Stimulated activated CD8-positive, alpha-beta memory T cell treated with anti-CD3 and anti-CD28 coated beads, Interleukin-4, amount 100 ng/mL, for 48 hours (primary cell): Measurements from ENCODE around the gene NAALADL2.
"Not testable (repeated sequence)": the region's sequence is repeated elsewhere in the genome, so short reads cannot be mapped to it uniquely, and the experiment has no call there.

Experiments used
- DNase-seq: peaks from one replicate; pipeline ENCODE4 v3.0.0-alpha.2; 2020

Gene NAALADL2

DNA sequence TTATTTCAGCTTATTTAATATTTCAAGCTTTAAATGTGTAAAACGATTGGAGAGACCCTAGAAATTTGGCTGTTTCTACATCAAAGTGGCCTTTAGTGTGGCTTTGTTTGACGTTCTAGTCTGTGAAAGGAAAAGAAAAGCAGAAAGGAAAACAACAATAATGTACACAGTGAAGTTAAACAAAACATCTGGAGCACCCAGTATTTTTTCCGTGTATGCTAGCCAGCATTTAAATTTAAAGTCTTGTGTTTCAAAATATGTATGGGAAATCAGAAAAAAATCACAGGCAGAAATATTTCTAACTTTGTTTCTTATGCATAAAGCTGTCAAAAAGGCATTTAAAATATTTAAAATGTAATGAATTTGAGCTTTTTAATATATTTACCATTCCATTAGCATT, 218.1 kb downstream of the NAALADL2 start:
- DNase-seq, result no peak

DNA sequence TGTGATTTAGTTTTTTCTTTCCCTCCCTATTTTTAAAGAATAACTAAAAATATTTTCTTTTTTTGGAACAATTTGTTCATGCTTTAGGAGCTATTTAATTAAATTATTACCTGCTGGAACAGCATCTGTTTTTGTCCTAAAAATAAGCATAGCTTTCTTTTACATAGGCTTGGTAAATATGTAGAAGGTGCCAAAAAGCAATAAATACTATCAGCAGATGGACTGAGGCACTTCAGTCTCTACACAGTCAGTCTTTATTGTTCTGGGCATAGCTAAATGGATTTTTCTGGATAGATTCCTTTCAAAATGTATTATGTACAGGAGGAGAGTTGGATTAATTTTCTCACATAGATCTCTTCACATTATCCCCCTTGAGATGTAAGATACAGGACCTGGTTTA, 223.5 kb downstream of the NAALADL2 start:
- no peak for DNase-seq

DNA sequence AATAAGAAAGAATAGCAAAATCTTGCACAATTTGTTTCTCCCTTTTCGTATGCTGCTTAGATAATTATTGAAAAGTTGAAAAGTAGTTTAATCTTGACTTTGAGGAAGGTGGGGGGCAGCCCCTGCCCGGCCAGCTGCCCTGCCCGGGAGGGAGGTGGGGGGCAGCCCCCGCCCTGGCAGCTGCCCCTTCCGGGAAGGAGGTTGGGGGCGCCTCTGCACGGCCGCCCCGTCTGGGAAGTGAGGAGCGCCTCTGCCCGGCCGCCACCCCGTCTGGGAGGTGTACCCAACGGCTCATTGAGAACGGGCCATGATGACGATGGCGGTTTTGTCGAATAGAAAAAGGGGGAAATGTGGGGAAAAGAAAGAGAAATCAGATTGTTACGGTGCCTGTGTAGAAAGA, 228.0 kb downstream of the NAALADL2 start:
- DNase-seq, result not testable (repeated sequence)

DNA sequence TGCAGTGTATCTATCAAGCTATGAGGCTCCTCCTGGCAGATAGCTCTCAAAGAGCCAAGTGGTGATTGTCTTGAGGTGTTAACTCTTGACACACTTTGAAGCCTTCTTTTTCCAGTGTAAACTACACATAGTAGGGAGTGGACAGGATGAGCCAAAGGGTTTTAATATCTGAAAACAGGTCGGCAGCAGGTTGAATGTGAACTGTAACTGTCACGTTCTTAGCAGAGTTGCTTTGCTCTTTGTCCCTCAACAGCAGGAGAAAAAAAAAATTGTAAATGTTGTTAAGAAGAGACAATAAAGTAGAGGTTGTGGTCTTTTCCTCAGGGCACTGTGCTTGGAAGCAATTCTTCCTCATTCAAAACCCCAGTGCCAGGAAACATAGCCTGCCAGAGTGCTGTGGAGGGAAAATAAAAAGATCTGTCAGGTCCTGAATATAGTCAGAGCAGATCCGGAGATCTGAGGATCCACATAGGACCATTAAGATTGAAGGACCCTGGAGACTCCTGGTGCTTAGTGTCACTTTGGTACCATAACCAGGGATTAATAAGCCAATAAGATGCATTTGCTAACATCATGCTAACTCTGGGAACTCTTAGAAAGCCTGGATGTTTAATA, 229.7 kb downstream of the NAALADL2 start:
- no peak for DNase-seq

DNA sequence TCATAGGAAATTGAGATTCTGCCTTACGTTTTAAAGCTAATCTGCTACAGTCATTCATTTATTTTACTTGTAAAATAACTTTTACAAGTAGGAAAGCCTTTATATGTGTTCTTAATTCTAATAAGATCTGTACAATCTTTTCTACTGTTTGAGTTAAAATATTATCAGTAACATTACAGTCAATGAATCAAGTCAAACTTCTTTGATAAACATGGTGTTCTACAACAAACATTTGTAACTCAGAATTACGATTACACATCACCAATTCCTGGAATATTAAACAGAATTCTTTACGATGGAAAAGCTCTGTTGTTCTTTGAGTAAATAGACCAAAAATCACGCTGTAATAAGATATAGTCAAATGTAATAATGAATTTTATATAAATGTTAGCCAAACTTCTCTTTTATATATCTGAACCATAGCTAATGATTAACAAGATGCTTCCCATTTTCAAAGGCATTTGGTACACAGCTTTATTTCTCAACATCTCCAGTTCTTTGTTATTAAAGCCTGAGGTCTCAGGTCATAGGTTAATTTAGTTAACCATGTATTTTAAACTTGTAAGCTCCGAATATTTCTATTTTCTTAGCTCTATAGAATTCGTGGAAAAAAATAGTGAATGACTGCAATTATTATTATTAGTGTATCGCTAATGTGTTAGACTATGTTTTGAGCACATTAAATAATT, 232.4 kb downstream of the NAALADL2 start:
- DNase-seq, result no peak

DNA sequence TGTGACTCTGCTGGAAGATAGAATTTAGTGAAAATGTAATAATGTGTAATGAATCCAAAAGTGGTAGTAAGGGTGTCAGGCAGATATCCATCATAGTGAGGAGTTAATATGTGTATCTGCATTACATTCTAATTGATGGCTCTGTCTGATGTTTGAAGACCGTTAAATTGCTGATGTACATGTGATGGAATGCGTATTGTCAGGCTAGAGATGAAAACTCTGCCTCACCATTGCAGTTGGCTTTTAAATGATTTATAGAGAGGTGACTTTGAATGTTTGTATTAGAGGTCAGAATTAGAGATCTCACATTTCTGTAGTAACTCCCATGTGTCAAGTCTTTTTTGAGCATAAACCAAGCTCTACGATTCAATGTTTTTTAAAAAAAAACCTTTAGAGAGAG, 234.6 kb downstream of the NAALADL2 start:
- no peak for DNase-seq

DNA sequence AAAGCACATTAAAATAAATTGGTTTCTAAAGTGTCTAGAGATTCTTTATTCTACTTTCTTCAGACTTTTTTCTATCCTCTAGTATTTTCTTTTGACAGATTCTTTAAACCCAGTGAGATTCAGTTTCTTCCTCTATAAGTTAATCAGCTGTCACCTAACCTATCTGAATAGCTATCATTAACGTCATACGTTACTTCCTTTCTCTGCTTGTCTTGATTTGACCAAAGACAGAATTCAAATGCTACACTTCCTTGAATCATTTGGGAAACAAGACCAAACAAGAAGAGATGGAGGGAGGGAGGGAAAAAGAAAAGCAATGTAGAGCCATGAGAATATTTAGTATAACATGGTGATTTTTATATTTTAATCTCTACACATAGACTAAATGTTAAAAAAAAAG, 235.2 kb downstream of the NAALADL2 start:
- no peak for DNase-seq

DNA sequence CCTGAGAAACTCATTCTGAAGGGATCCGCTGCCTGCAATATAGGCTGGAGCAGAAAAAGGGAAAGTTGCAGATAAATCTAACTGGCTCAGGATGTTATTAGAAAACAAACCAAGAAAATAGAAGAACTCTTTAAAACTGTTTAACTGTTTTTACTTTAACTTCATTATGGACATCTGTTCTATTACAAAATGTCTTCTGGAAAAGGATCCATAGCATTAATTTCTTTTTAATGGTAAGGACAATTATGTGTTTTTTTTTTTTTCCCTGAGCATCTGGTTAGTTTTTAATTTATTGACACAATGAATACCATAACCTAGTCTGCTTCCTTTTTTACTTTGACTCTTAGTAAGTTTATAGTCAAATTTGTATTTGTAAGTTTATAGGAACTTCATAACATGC, 239.5 kb downstream of the NAALADL2 start:
- no peak for DNase-seq

DNA sequence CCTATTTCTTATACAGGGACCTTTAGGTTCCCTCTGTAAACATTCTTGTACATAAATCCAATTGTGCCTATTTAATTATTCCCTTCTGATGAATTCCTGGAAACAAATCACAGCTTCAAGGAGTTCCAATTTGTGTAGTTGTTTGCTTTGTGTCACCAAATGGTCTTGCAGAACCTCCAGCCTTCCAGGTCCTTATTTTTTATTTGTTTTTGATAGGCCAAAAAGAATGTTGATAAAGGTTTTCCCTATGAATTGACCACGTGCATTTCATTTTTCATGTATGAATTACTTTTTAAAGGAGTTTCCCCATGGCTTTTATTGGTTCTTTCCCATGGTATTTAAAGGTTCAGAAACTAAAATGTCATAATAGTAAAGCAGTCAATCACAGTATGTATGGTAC, 243.0 kb downstream of the NAALADL2 start:
- DNase-seq, result no peak

DNA sequence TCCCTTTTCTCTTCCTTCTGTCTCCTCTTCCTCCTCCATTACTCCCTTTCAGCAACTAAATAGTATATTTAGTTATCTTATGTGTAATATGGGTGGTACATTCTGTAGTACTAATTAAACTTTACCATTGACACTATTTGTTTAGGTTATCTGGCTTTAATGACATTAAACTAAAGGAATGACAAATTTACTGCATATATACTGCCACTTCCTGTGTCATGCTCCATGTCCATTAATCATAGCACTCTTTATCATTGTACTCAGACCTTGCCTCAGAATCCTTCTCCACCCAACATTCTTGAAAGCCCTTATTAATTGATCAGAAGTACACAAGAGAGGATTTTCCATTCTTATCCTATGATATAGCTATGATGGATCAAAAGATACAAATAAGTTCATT, 244.2 kb downstream of the NAALADL2 start:
- DNase-seq, result no peak

DNA sequence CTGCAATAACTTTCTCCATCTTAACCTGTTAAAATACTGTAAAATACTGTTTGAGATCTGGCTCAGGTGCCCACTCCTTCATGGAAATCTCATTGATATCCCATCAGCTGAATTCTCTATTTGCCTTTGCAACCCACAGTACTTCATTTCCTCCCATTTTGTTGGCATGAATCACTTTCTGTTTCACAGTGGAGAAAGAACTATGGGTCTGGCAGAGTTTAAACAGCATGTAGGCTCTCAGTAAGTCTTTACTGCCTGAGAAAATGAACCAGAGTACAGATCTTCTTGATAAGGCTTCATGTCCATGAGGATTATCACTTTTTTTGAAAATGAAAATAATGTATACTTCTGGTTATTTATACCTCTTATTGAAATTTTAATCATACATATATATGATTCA, 245.9 kb downstream of the NAALADL2 start:
- DNase-seq, result no peak

DNA sequence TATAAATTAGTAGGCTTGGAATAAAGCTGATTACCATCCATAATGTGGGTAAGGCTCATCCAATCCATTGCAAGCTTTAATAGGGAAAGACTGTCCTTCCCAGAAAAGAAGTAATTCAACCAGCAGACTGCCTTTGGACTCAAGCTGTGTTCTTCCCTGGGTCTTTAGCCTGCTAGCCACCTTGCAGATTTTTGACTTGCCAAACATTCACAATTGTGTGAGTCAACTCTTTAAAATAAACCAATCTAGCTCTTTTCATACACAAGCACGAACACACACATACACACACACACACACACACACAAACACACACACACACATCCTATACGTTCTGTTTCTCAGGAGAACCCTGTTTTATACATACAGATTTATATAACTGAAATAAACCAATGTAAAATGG, 248.1 kb downstream of the NAALADL2 start:
- DNase-seq, result no peak

DNA sequence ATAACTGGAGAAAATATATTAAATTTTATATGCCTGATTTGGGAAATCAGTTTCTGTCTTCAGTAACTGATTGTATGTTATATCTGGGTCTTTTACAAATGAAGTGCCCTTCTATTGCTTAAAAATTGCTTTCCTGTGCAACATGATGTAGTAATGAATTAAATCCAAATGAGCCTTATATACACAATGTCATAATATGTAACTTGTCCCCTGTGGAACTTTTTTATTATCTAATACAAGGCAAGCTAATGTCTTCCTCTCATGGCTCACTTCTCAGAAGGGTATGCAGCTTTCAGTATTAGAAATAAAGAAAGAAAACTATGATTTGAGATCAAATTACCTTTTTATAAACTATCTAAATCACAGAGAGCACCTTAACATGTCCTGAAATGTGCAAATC, 248.9 kb downstream of the NAALADL2 start:
- no peak for DNase-seq

DNA sequence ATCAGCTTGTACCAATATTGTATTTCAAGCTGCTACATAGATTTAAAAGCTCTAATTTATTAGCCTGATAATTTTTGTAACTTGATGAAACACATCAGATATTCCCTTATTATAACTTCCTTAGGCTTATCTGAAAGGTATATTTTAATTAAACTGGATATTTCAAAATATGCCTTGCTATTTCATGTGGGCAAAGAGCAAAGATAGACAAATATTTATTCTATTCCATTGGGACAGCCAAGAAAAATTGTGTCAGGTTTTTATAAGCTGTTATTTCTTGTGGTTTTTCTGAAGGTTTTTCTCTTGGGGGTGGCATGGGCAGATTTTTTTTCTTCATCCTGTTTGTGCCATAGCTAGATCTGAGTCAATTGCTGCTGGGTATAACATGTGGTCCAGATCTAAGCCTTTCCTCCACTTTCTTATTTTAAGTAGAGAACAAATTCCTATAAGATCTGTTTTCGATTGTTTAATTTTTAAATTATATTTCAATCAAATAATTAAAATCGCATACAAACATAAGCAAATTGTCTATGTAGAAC, 249.5 kb downstream of the NAALADL2 start:
- no peak for DNase-seq

DNA sequence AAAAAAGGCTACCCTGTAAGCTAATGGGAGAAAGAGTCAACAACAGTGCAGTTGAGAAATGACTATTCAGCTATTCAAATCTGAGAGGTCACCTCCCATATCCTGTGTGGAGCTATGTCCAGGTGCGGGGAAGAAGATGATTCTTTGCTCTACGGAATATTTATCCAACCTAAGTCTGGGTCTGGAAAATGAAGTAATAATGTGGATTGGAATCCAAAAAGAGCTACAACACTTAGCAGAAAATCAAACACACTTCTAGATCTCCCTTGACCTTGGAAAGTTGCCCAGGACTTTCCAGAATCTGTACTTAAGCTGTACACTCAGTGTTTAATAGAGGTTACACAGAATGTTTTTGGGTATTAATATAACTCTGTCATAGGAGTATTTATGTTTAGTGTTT, 251.9 kb downstream of the NAALADL2 start:
- DNase-seq, result no peak

DNA sequence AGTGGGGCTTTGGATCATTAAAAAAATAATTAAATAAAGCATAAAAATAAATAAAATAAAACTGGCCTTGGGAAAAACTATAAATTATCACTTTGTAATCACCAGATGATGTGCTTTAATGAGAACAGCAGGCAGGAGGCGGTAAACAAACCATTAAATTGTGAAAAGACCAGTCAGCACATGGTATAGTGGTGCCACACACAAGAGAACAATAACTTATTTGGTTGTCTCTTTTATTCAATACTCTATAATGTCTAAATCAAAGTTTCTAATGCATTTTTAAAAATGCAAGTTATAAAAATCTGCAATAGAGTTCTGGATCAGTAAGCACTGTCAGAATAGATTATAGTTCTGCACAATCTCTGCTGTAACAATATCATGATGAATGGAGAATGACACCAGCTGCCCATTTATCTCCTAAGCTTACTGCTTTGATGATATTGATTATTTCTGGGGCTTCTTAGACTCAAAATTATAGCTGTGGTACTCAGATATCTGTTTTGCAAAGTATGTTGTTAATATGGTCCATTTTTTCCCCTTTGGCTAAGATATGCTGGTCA, 259.3 kb downstream of the NAALADL2 start:
- DNase-seq, result no peak

DNA sequence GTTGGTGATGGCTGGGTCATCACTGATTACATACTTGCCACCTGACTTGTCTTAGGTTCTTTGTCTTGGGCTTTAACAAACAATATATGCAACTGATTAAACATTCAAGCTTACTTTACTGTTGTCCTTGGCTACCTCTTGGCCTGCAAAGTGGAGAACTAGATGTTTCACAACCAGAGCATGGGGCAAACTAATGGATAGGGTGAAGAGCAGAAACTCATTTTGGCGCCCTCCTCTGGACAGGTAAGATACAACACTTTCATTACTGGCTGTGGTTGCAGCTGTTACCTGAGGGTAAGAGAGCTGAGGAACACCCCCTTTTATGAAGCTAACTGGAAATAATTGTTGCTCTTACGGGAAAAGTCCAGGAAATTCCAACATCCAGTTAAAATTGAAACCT, 262.1 kb downstream of the NAALADL2 start:
- peak; percentile 22 for DNase-seq

DNA sequence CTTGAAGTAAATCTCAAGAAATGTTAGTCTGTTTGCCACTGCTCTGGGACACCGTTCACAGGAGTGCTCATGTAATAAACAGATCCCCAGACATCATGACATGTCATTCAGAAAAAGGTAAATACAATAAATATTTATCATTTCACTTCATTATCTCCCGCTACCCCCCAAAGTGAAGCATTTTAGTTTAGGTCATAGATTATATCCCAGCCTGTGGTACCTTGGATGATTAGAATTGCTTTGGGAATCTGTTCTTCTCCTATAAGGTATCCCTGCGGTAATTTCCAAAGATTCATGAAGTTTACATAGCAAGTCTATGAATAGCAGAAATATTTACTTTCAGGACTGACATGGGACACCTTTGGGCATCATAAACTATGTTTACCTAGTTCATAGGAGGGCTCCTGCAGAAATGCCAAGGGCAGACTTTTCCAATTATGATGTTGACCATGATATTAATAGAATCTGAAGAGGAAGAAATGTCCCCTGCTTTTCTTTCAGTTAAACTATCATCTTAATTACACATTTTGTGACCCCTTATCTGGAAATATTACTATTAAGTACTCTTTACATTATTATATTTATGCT, 268.0 kb downstream of the NAALADL2 start:
- DNase-seq, result no peak

DNA sequence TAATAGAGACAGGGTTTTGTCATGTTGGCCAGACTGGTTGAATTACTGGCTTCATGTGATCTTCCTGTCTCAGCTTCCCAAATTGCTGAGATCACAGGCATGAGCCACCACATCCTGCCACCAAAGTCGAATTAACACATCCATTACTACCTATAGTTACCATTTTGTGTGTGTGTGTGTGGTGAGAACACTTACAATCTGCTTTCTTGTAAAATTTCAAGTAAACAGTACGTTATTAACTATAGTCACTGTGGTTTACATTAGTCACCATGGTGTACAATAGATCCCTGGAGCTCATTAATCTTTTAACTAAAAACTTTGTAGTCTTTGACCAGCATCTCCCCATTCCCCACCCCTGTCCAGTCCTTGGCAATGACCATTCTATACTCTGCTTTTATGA, 270.0 kb downstream of the NAALADL2 start:
- no peak for DNase-seq

DNA sequence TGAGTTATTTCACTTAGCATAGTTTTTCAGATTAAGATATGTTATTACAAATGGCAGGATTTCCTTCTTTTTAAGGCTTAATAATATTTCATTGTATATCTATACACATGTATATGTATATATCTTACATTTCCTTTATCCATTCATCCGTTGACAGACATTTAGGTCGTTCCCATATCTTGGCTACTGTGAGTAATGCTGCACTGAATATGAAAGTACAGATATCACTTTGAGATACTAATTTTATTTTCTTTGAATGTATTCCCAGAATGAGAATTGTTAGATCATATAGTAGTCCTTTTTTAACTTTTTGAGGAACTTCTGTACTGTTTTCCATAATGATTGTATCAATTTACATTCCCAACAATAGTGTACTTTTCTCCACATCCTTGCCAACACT, 270.4 kb downstream of the NAALADL2 start:
- no peak for DNase-seq

DNA sequence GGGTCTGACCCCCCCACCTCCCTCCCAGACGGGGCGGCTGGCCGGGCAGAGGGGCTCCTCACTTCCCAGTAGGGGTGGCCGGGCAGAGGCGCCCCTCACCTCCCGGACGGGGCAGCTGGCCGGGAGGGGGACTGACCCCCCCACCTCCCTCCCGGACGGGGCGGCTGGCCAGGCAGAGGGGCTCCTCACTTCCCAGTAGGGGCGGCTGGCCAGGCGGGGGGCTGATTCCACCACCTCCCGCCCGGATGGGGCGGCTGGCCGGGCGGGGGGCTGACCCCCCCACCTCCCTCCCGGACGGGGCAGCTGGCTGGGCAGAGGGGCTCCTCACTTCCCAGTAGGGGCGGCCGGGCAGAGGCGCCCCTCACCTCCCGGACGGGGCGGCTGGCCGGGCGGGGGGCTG, 272.7 kb downstream of the NAALADL2 start:
- not testable (repeated sequence) for DNase-seq

DNA sequence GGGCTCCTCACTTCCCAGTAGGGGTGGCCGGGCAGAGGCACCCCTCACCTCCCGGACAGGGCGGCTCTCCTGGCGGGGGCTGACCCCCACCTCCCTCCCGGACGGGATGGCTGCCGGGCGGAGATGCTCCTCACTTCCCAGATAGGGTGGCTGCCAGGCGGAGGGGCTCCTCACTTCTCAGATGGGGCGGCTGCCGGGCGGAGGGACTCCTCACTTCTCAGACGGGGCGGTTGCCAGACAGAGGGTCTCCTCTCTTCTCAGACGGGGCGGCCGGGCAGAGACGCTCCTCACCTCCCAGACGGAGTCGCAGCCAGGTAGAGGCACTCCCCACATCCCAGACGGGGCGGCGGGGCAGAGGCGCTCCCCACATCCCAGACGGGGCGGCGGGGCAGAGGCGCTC, 273.6 kb downstream of the NAALADL2 start:
- not testable (repeated sequence) for DNase-seq

DNA sequence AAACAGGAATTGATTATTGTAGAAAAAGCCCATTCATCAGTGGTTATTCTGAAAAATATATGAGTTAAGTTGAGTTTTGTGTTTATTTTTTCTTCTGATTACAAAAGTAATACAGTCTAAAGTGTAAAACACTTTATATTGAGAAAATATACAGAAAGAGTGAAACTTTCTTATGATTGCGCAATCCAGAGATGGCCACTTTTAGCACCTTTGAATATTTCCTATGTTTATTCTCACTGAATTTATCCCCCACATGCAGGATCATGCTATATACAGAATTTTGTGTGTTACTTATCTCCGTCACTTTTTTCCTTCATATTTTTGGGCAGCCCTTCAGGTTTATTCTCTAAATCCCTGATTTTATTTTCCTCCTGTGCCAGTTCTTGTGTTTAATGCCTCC, 285.2 kb downstream of the NAALADL2 start:
- DNase-seq, result no peak

DNA sequence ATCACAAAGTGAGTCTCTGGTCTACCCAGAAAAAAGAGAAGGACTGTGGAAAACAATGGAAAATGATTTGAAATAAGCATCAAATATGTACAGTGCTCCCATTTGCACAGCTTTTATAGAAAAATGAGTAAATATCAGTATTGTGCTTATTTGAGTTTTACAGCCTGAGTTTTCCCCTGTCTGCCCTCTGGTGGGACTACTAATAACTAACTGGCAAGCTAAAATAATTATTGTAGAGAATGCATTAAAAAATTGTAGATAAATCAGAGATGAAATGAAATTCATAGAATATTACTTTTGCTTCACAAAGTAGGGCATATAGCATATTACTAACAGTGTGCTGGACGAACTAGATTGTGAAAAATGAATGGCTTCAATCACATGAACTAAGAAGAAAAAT, 287.1 kb downstream of the NAALADL2 start:
- no peak for DNase-seq
